Measurements from ENCODE around the gene DMXL1.

DMXL1 gene

GRCh38 chr5:119263639-119264038, 192.8 kb downstream of the DMXL1 start:
- Histone ChIP-seq H3K9me3 (no peaks in the 10 kb centered on the region), H3K27me3 (no peaks in the 10 kb centered on the region), H3K4me1 (ENCODE audit: control insufficient read depth in 1 of 2, insufficient read depth in 1 of 2, low read depth in 1 of 2, low read length in 1 of 2) (peaks cover 7 to 10% of the 10 kb centered on the region in 2 experiments), H3K36me3 (no peaks in the 10 kb centered on the region), H3K27ac (no peak overlapping the region), H3K4me3 (ENCODE audit: low read depth in 1 of 2, low read length in 1 of 2) (no peak overlapping the region)
- TF ChIP-seq, protein P1, sequence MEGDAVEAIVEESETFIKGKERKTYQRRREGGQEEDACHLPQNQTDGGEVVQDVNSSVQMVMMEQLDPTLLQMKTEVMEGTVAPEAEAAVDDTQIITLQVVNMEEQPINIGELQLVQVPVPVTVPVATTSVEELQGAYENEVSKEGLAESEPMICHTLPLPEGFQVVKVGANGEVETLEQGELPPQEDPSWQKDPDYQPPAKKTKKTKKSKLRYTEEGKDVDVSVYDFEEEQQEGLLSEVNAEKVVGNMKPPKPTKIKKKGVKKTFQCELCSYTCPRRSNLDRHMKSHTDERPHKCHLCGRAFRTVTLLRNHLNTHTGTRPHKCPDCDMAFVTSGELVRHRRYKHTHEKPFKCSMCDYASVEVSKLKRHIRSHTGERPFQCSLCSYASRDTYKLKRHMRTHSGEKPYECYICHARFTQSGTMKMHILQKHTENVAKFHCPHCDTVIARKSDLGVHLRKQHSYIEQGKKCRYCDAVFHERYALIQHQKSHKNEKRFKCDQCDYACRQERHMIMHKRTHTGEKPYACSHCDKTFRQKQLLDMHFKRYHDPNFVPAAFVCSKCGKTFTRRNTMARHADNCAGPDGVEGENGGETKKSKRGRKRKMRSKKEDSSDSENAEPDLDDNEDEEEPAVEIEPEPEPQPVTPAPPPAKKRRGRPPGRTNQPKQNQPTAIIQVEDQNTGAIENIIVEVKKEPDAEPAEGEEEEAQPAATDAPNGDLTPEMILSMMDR (IDR thresholded peaks at IDR 0.05): no peak

GRCh38 chr5:119264186-119264585, 193.3 kb downstream of the DMXL1 start:
- Histone ChIP-seq H3K4me1 (ENCODE audit: control insufficient read depth in 1 of 2, insufficient read depth in 1 of 2, low read depth in 1 of 2, low read length in 1 of 2) (peaks cover 13% of the 10 kb centered on the region in 2 experiments), H3K27ac (no peak overlapping the region), H3K9me3 (no peaks in the 10 kb centered on the region), H3K36me3 (no peaks in the 10 kb centered on the region), H3K27me3 (no peaks in the 10 kb centered on the region), H3K4me3 (ENCODE audit: low read depth in 1 of 2, low read length in 1 of 2) (no peak overlapping the region)
- TF ChIP-seq, protein P1 (IDR thresholded peaks at IDR 0.05): no peak

- Histone ChIP-seq H3K4me3 (ENCODE audit: low read depth in 1 of 2, low read length in 1 of 2) (peak overlapping the region; percentile 90 to 94), H3K4me1 (ENCODE audit: control insufficient read depth in 1 of 2, insufficient read depth in 1 of 2, low read depth in 1 of 2, low read length in 1 of 2) (peaks cover 50 to 51% of the 10 kb centered on the region in 2 experiments), H3K27ac (peak overlapping the region; percentile 87), H3K36me3 (no peaks in the 10 kb centered on the region), H3K9me3 (no peaks in the 10 kb centered on the region), H3K27me3 (no peaks in the 10 kb centered on the region)
- TF ChIP-seq, protein P1 (IDR thresholded peaks at IDR 0.05): peak; percentile 64
Observed at GRCh38 chr5:119267958-119268386, 197.1 kb downstream of the DMXL1 start.

GRCh38 chr5:119268387-119269060, 197.6 kb downstream of the DMXL1 start:
- H3K4me1 ChIP-seq (ENCODE audit: control insufficient read depth in 1 of 2, insufficient read depth in 1 of 2, low read depth in 1 of 2, low read length in 1 of 2): peaks cover 56% of the 10 kb centered on the region in 2 experiments
- peak overlapping the region; percentile 90 to 94 for H3K4me3 ChIP-seq (ENCODE audit: low read depth in 1 of 2, low read length in 1 of 2)
- no peaks in the 10 kb centered on the region for H3K36me3 ChIP-seq
- H3K9me3 ChIP-seq: no peaks in the 10 kb centered on the region
- peak overlapping the region; percentile 87 for H3K27ac ChIP-seq
- TF ChIP-seq, protein P1 (IDR thresholded peaks at IDR 0.05): peak; percentile 64
- no peaks in the 10 kb centered on the region for H3K27me3 ChIP-seq

DNA sequence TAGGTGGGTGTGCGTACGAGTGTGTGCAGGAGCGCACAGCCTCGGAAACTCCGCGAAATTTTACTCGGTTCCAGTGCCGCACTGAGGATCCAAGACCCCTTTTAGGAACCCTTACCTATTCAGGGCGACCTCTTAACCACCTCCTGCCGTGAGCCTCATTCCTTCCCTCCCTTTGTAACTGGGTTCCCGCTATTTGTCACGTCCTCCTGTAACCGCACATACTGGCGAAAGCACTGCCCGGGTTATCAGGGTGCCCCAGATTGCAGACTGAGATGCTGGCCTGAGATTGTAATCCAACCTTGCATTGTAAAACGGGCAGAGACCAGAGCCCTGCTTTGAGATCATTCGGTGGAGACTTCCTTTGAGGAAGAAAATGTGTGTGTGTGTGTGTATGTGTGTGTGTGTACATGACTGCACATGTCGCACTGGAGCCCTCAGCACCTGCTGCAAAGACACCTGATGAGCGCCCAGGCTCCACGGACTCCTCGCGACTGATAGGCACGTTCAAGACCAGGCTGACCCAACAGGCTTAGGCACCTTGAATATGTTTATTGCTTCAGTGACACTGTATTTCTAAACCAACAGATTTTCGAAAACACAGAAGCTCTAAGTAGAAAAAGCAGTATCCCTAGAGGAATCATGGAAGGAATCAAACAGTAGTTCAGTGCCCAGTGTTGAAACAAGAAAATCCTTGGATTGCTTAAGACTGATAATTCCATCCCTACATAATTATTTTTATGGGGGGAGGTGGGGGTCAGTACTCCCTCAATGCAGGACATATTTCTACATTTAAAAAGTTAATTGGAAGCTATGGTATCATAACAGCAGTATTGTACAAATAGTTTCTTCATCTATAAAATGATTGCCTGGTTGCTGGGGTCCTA, 198.4 kb downstream of the DMXL1 start:
- Histone ChIP-seq H3K36me3 (no peaks in the 10 kb centered on the region), H3K4me3 (ENCODE audit: low read depth in 1 of 2, low read length in 1 of 2) (peak overlapping the region; percentile 90 to 94), H3K27ac (peak overlapping the region; percentile 87), H3K9me3 (no peaks in the 10 kb centered on the region), H3K27me3 (no peaks in the 10 kb centered on the region), H3K4me1 (ENCODE audit: control insufficient read depth in 1 of 2, insufficient read depth in 1 of 2, low read depth in 1 of 2, low read length in 1 of 2) (peaks cover 64% of the 10 kb centered on the region in 2 experiments)
- TF ChIP-seq, protein P1 (IDR thresholded peaks at IDR 0.05): no peak

Data from neutrophil (primary cell).